PFSK-1 (cell line): Measurements from ENCODE around the gene KLF16.

ENCODE experiments used
- FOXP2 ChIP-seq: optimal IDR thresholded peaks from 2 replicates; pipeline ENCODE3; 2011; ENCODE audit warnings: borderline replicate concordance, control low read depth, inconsistent platforms; ENCODE audit not compliant: insufficient read depth; ENCODE audit errors: extremely low read length, extremely low read depth
- POLR2AphosphoS5 ChIP-seq: IDR thresholded peaks from 2 replicates; pipeline ENCODE4 v1.6.1; 2012; ENCODE audit warnings: low read depth, mild to moderate bottlenecking, control low read depth, low read length, moderate library complexity
- SIN3A ChIP-seq: IDR thresholded peaks from 2 replicates; pipeline ENCODE4 v1.6.1; 2012; ENCODE audit warnings: mild to moderate bottlenecking, low read length, moderate library complexity, borderline replicate concordance; ENCODE audit not compliant: insufficient read depth
- TAF1 ChIP-seq: IDR thresholded peaks from 2 replicates; pipeline ENCODE4 v1.6.1; 2012; ENCODE audit warnings: low read length, control low read depth, borderline replicate concordance; ENCODE audit not compliant: insufficient read depth
- TF ChIP-seq, protein P1 (sequence below), 2 experiments: IDR thresholded peaks; 2 replicates each; pipeline versions ENCODE4 v1.6.1 to v1.8.0; 2011 to 2012; ENCODE audit warnings: low read depth in 2 of 2, low read length in 2 of 2, control low read depth in 1 of 2, inconsistent platforms in 1 of 2, mild to moderate bottlenecking in 1 of 2, moderate library complexity in 1 of 2; ENCODE audit not compliant: insufficient read depth in 1 of 2

KLF16 gene

DNA sequence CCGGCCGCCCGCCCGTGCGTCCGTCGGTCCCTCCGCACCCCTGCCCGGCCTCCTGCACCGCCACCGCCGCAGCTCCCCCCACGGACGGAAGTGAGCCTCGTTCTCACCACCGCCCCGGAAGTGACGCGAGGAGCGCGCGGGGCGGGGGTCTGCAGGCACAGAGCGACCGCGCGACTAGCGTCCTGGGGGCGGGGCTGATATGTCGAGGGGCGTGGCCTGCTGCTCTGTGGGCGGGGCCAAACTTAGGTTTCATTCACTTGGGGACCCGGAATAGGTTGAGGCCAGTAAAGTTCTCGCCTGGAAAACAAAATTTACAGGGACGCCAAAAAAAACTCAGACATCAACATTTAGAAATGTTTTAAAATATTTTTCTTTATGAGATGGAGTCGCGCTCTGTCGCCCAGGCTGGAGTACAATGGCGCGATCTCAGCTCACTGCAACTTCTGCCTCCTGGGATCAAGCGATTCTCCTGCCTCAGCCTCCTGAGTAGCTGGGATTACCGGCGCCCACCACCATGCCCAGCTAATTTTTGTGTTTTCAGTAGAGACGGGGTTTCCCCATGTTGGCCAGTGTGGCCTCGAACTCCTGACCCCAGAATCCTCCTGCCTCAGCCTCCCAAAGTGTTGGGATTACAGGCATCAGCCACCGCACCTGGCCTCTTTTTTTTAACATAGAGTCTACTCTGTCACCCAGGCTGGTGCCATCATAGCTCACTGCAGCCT lies 22.2 kb upstream of the KLF16 start, which contains the start of gene ABHD17A:
TSS of gene ABHD17A (minus strand) at position 99 of the 722 bp plus-strand sequence. CDS start 3,930 bp downstream, outside the sequence.
- TF ChIP-seq FOXP2 (peak; percentile 83), TAF1 (0 out of 2 replicates have a peak, but pooled peaks have one; percentile 59), POLR2AphosphoS5 (0 out of 2 replicates have a peak, but pooled peaks have one; percentile 29)
- TF ChIP-seq, protein P1, sequence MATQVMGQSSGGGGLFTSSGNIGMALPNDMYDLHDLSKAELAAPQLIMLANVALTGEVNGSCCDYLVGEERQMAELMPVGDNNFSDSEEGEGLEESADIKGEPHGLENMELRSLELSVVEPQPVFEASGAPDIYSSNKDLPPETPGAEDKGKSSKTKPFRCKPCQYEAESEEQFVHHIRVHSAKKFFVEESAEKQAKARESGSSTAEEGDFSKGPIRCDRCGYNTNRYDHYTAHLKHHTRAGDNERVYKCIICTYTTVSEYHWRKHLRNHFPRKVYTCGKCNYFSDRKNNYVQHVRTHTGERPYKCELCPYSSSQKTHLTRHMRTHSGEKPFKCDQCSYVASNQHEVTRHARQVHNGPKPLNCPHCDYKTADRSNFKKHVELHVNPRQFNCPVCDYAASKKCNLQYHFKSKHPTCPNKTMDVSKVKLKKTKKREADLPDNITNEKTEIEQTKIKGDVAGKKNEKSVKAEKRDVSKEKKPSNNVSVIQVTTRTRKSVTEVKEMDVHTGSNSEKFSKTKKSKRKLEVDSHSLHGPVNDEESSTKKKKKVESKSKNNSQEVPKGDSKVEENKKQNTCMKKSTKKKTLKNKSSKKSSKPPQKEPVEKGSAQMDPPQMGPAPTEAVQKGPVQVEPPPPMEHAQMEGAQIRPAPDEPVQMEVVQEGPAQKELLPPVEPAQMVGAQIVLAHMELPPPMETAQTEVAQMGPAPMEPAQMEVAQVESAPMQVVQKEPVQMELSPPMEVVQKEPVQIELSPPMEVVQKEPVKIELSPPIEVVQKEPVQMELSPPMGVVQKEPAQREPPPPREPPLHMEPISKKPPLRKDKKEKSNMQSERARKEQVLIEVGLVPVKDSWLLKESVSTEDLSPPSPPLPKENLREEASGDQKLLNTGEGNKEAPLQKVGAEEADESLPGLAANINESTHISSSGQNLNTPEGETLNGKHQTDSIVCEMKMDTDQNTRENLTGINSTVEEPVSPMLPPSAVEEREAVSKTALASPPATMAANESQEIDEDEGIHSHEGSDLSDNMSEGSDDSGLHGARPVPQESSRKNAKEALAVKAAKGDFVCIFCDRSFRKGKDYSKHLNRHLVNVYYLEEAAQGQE (IDR thresholded peaks at IDR 0.05; ENCODE audit: insufficient read depth in 1 of 2, low read depth in 2 of 2, low read length in 2 of 2): 0 out of 4 replicates have a peak, but pooled peaks of 1 of the 2 experiments have one; percentile 25

DNA sequence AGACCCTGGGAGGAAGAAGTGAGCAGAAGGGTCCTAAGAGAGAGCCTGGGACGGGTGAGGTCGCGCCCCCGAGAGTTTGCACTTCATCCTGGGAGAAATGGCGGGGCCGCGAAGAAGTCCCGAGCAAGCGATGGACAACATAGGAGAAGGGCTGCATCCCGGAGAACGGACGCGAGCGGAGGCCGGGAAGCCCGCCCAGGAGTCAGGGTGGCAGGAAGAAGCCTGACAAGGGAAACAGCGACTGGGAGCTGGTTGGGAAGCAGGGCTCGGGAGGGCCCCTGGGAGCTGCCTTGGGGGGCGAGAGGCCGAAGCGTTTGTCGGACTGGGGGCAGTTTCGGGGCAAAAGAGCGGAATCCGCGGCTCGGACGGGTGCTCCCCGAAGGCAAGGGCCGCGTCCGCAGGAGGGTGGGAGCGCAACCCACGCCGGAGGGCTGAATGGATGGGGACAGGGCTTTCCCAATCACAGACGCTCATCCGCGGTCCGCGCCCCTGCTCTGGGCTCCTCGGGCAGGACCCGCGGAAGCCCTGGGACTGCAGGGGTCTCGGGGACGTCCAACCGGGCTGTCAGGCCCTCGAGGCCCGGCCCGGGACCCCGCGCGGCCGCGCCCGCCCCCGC lies 21.4 kb upstream of the KLF16 start:
- TF ChIP-seq TAF1 (no peak), SIN3A (peak; percentile 56; the same call in 1 of the 2 replicates)

DNA sequence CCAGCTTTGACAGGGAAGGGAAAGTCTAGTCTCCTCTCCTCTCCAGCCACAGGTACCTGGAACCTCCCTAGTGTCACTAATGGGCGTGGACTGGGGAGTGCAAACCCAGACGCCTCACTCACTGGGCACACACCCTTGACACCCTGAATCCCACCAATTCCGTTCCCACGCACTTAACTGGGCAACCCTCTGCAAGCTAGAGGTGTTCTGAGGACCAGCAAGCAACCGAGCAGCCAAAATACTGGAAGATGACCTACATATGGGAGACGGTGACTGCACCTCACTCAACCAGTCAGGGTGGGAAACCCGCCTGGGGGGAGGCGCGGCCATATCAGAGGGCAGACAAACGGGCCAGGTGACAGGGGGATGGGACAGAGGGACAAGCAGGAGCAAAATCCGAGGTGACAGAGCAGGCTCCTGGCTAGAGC lies 20.9 kb upstream of the KLF16 start:
- TF ChIP-seq FOXP2 (no peak), SIN3A (no peak), TAF1 (no peak), POLR2AphosphoS5 (no peak)
- TF ChIP-seq, protein P1 (IDR thresholded peaks at IDR 0.05; ENCODE audit: insufficient read depth in 1 of 2, low read depth in 2 of 2, low read length in 2 of 2): no peak

DNA sequence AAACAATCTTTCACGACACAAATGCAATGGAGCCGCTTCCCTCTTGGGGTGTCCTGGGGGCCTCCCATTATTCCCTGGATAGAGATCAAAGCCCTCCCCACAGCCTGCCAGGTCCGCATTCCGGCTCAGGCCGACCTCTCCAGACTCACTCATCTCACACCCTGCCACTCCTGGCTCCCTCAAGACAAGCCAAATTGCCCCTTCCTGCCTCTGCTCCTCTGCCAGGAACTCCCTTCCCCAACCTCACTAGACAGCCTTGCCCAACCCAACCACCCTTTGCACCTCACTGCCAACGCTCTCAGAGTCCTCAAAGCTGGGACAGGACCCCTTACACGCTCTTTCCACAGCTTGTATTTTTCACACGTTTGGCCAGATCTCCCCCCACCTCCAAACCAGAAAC lies 20.4 kb upstream of the KLF16 start:
- TF ChIP-seq, protein P1 (IDR thresholded peaks at IDR 0.05; ENCODE audit: insufficient read depth in 1 of 2, low read depth in 2 of 2, low read length in 2 of 2): no peak
- no peak for TF ChIP-seq POLR2AphosphoS5

DNA sequence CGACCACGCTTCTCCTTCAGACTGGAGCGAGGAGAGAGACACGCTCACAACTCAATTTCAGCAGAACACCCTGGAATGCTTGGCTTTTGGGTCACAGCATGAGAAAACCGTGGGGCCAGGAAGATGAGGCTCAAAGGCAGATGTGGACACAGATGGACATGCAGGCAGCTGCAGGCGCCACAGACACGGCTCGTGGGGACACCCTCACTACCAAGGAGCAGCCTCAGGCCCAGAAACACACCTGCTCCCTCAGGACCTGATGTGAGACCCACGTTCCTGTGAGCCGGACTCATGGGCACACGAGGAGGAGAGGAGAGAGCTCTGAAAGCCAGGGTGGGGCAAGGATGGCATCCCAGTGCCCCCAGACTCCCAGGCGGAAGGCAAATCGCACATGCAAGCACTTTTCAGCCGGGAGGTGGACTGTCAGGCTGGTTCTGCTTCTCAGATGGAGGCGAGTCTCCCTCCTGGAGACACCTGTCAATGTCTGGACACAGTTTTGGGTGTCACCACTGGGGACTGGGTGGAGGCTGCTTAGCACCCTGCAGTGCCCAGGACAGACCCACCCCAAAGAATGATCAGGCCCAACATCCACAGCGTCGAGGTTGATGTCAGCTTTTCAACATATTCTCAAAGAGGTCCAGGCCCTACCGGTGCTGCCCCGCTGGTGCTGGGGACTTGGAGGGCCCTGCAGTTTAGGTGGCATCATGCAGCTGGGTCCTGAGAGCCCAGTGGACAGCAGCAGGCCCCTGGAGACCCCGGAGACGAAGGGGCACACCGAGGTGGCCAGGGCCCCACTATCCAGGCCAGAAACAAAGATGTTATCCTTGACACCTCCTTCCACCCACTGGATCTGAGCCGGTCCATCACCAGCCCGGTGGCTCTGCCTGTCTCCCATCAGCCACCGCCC lies 19.7 kb upstream of the KLF16 start:
- TF ChIP-seq SIN3A (no peak), POLR2AphosphoS5 (no peak), FOXP2 (no peak), TAF1 (no peak)
- TF ChIP-seq, protein P1 (IDR thresholded peaks at IDR 0.05; ENCODE audit: insufficient read depth in 1 of 2, low read depth in 2 of 2, low read length in 2 of 2): no peak
